Parathyroid adenoma (tissue), 2 donors: ENCODE data around the gene LLGL2.

Experiments used
- H2AFZ ChIP-seq: fragments of 300-600 bp; sonication (generic); one replicate; pipeline ENCODE4 v1.7.0; 2017; ENCODE audit warnings: antibody characterized with exemption, mild to moderate bottlenecking
- H3K27ac ChIP-seq: fragments of 300-600 bp; sonication (generic); one replicate; pipeline ENCODE4 v1.7.0; 2017
- H3K27me3 ChIP-seq: fragments of 300-600 bp; sonication (generic); one replicate; pipeline ENCODE4 v1.7.0; 2017; ENCODE audit warnings: low read length; ENCODE audit not compliant: control insufficient read depth, insufficient read depth
- H3K36me3 ChIP-seq: fragments of 300-600 bp; sonication (generic); one replicate; pipeline ENCODE4 v1.7.0; 2017; ENCODE audit warnings: low read length; ENCODE audit not compliant: control insufficient read depth, insufficient read depth
- H3K4me1 ChIP-seq: fragments of 300-600 bp; sonication (generic); one replicate; pipeline ENCODE4 v1.7.0; 2017; ENCODE audit warnings: control low read depth
- H3K4me2 ChIP-seq: fragments of 300-600 bp; sonication (generic); one replicate; pipeline ENCODE4 v1.7.0; 2017; ENCODE audit warnings: low read length
- H3K4me3 ChIP-seq: fragments of 300-600 bp; sonication (generic); one replicate; pipeline ENCODE4 v1.7.0; 2017; ENCODE audit warnings: low read depth, low read length
- H3K79me2 ChIP-seq: fragments of 300-600 bp; sonication (generic); one replicate; pipeline ENCODE4 v1.7.0; 2017; ENCODE audit warnings: control low read depth
- H3K9ac ChIP-seq: fragments of 300-600 bp; sonication (generic); one replicate; pipeline ENCODE4 v1.7.0; 2017; ENCODE audit warnings: mild to moderate bottlenecking
- H3K9me3 ChIP-seq: fragments of 300-600 bp; sonication (generic); one replicate; pipeline ENCODE4 v1.7.0; 2017; ENCODE audit warnings: low read length; ENCODE audit not compliant: control insufficient read depth
- TF ChIP-seq, protein P1 (sequence below): fragments of 300-600 bp; sonication (generic); IDR thresholded peaks from one replicate; pipeline ENCODE4 v1.7.0; 2017; ENCODE audit warnings: antibody characterized with exemption, mild to moderate bottlenecking
- donor health status: primary hyperparathyroidism.

The LLGL2 gene

DNA sequence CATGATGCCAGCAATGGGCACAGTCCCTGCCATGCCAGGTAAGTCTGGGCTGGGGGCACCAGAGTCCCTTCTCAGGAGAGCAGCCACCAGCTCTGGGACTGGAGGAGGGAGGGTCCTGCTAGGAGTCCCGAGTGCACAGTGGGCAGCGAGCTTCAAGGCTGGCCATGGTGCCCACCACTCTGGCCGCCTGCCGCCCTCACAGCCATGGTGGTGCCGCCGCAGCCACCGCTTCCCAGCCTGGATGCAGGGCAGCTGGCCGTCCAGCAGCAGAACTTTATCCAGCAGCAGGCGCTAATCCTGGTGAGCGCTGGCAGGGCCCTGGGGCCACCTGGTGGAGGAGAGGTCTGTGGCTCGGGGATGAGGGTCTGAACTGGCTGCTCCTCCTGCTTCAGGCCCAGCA, 89.8 kb downstream of the LLGL2 start:
- H3K79me2 ChIP-seq: no peaks in the 10 kb centered on the region
- no peak overlapping the region for H3K27ac ChIP-seq

DNA sequence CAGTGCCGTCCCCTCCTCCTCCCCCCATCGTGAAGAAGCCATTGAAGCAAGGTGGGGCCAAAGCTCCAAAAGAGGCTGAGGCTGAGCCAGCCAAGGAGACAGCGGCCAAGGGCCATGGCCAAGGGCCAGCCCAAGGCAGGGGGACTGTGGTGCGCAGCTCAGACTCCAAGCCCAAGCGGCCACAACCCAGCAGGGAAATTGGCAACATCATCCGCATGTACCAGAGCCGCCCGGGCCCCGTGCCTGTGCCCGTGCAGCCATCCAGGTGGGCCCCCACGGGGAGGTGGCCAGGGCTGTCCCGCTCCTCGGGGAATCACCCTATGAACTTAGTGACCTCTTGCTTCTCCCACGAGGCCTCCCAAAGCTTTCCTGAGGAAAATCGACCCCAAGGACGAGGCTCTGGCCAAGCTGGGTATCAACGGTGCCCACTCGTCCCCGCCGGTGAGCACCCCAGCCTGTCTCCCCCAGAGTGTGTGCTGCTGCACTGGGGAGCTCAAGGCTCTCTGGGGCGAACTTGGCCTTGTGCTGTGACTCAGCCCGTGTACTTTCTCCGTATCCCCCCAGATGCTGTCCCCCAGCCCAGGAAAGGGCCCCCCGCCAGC, 91.1 kb downstream of the LLGL2 start:
- H3K9ac ChIP-seq: no peak overlapping the region
- TF ChIP-seq, protein P1, sequence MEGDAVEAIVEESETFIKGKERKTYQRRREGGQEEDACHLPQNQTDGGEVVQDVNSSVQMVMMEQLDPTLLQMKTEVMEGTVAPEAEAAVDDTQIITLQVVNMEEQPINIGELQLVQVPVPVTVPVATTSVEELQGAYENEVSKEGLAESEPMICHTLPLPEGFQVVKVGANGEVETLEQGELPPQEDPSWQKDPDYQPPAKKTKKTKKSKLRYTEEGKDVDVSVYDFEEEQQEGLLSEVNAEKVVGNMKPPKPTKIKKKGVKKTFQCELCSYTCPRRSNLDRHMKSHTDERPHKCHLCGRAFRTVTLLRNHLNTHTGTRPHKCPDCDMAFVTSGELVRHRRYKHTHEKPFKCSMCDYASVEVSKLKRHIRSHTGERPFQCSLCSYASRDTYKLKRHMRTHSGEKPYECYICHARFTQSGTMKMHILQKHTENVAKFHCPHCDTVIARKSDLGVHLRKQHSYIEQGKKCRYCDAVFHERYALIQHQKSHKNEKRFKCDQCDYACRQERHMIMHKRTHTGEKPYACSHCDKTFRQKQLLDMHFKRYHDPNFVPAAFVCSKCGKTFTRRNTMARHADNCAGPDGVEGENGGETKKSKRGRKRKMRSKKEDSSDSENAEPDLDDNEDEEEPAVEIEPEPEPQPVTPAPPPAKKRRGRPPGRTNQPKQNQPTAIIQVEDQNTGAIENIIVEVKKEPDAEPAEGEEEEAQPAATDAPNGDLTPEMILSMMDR: no peak
- H3K4me2 ChIP-seq: no peak overlapping the region
- H3K36me3 ChIP-seq: no peaks in the 10 kb centered on the region
- no peak overlapping the region for H2AFZ ChIP-seq
- no peak overlapping the region for H3K27ac ChIP-seq
- no peaks in the 10 kb centered on the region for H3K79me2 ChIP-seq
- H3K9me3 ChIP-seq: no peaks in the 10 kb centered on the region
- no peaks in the 10 kb centered on the region for H3K27me3 ChIP-seq
- H3K4me1 ChIP-seq: no peaks in the 10 kb centered on the region
- H3K4me3 ChIP-seq: no peak overlapping the region

More for the DNA sequence above, 89.8 kb downstream of the LLGL2 start:
- TF ChIP-seq, protein P1: no peak
- no peak overlapping the region for H3K4me2 ChIP-seq
- no peaks in the 10 kb centered on the region for H3K36me3 ChIP-seq
- no peaks in the 10 kb centered on the region for H3K27me3 ChIP-seq
- no peak overlapping the region for H3K4me3 ChIP-seq
- no peak overlapping the region for H2AFZ ChIP-seq
- H3K9ac ChIP-seq: no peak overlapping the region
- H3K4me1 ChIP-seq: no peaks in the 10 kb centered on the region
- H3K9me3 ChIP-seq: no peaks in the 10 kb centered on the region

DNA sequence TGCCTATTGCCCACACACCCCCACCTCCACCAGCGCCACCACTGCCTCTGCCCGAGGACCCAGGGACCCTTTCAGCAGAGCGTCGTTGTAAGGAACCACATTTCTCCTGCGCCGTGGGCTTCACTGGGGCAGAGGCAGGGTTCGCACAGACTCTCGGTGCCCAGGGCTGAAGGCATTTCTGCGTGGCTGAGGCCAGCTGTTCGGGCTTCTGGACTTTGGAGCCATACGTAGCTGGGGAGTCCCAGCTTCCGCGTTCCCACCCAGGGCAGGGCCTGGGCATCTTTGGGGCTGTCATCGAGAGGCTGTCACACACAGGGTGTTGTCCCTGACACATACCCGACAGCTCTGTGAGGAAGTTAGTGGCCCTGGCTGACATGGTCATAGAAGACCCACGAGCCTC, 91.7 kb downstream of the LLGL2 start:
- no peaks in the 10 kb centered on the region for H3K36me3 ChIP-seq
- no peak overlapping the region for H2AFZ ChIP-seq
- no peaks in the 10 kb centered on the region for H3K79me2 ChIP-seq
- H3K4me2 ChIP-seq: no peak overlapping the region
- no peaks in the 10 kb centered on the region for H3K9me3 ChIP-seq
- TF ChIP-seq, protein P1: no peak
- H3K27ac ChIP-seq: no peak overlapping the region
- no peaks in the 10 kb centered on the region for H3K4me1 ChIP-seq
- H3K27me3 ChIP-seq: no peaks in the 10 kb centered on the region
- H3K4me3 ChIP-seq: no peak overlapping the region
- no peak overlapping the region for H3K9ac ChIP-seq

DNA sequence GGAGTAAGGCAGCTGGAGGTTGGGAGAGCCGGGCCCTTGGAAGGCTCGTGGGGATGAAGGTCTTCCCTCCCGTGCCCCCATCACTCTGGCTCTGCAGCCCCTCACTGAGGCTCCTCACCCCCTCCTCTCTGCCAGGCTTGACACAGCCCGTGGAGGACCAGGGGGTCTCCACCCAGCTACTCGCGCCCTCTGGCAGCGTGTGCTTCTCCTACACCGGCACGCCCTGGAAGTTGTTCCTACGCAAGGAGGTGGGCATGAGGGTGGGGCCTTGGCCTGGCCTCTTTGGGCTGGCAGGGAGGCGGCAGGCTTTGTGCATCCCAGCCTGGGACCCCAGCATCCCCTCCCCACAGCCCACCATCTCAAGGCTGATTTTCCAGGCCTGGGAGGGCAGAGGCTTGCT, 92.2 kb downstream of the LLGL2 start:
- H3K4me3 ChIP-seq: no peak overlapping the region
- H3K9me3 ChIP-seq: no peaks in the 10 kb centered on the region
- no peak overlapping the region for H3K9ac ChIP-seq
- no peak overlapping the region for H2AFZ ChIP-seq
- H3K4me1 ChIP-seq: peaks cover under 1% of the 10 kb centered on the region
- TF ChIP-seq, protein P1: no peak
- H3K27ac ChIP-seq: no peak overlapping the region
- no peaks in the 10 kb centered on the region for H3K79me2 ChIP-seq
- H3K36me3 ChIP-seq: no peaks in the 10 kb centered on the region
- H3K27me3 ChIP-seq: no peaks in the 10 kb centered on the region
- H3K4me2 ChIP-seq: no peak overlapping the region
